ENCODE results near the gene STX11. TPM values are rescaled to one million over a fixed set of nuclear protein-coding genes. Genes with fewer than 3 reads are reported as not detected.

Gene STX11
- total RNA-seq: not detected in 2 replicates
- long read RNA-seq: 0 reads

GRCh38 chr6:144149894-144150709 is at the start of gene STX11:
STX11 (plus strand) TSS chr6:144150517; CDS start chr6:144186628, 36,111 bp downstream.
- no peak for TF ChIP-seq CTCF (conservative IDR thresholded peaks at IDR 0.05)
- no peak within 1 kb of the TSS for H3K27ac Mint-ChIP-seq (ENCODE audit: unreplicated experiment)
- H3K27me3 Mint-ChIP-seq (ENCODE audit: low read depth): peaks cover 89% of the 10 kb centered on the region
- peak; percentile 41 for DNase-seq (ENCODE audit: low read depth, low spot score)
- peaks cover 12% of the 10 kb centered on the region for H3K4me1 Mint-ChIP-seq
- H3K36me3 Mint-ChIP-seq (ENCODE audit: low read depth): no peaks in the 10 kb centered on the region
- no peaks in the 10 kb centered on the region for H3K9me3 Mint-ChIP-seq
- H3K4me3 Mint-ChIP-seq: peak within 1 kb of the TSS; percentile 89

- Mint-ChIP-seq H3K27ac (ENCODE audit: unreplicated experiment) (no peak overlapping the region), H3K27me3 (ENCODE audit: low read depth) (peaks cover 37% of the 10 kb centered on the region), H3K36me3 (ENCODE audit: low read depth) (no peaks in the 10 kb centered on the region), H3K4me1 (no peaks in the 10 kb centered on the region), H3K9me3 (no peaks in the 10 kb centered on the region), H3K4me3 (no peak overlapping the region)
- TF ChIP-seq CTCF (conservative IDR thresholded peaks at IDR 0.05): no peak
- DNase-seq (ENCODE audit: low read depth, low spot score): no peak
Measured at GRCh38 chr6:144103026-144103563, 47.2 kb upstream of the STX11 start.

- no peaks in the 10 kb centered on the region for H3K36me3 Mint-ChIP-seq (ENCODE audit: low read depth)
- TF ChIP-seq CTCF (conservative IDR thresholded peaks at IDR 0.05): no peak
- no peak overlapping the region for H3K4me3 Mint-ChIP-seq
- DNase-seq (ENCODE audit: low read depth, low spot score): no peak
- H3K27ac Mint-ChIP-seq (ENCODE audit: unreplicated experiment): no peak overlapping the region
- no peaks in the 10 kb centered on the region for H3K4me1 Mint-ChIP-seq
- peaks cover 26% of the 10 kb centered on the region for H3K27me3 Mint-ChIP-seq (ENCODE audit: low read depth)
- no peaks in the 10 kb centered on the region for H3K9me3 Mint-ChIP-seq
Measured at GRCh38 chr6:144104488-144104887, 45.8 kb upstream of the STX11 start.

GRCh38 chr6:144104898-144105487 is 45.3 kb upstream of the STX11 start:
- Mint-ChIP-seq H3K9me3 (no peaks in the 10 kb centered on the region), H3K27ac (ENCODE audit: unreplicated experiment) (no peak overlapping the region), H3K4me1 (no peaks in the 10 kb centered on the region), H3K36me3 (ENCODE audit: low read depth) (no peaks in the 10 kb centered on the region), H3K27me3 (ENCODE audit: low read depth) (peaks cover 21% of the 10 kb centered on the region), H3K4me3 (no peak overlapping the region)
- TF ChIP-seq CTCF (conservative IDR thresholded peaks at IDR 0.05): peak; percentile 81
- peak; percentile 26 for DNase-seq (ENCODE audit: low read depth, low spot score)

- Mint-ChIP-seq H3K4me3 (no peak overlapping the region), H3K4me1 (no peaks in the 10 kb centered on the region), H3K9me3 (no peaks in the 10 kb centered on the region), H3K36me3 (ENCODE audit: low read depth) (no peaks in the 10 kb centered on the region), H3K27ac (ENCODE audit: unreplicated experiment) (peak overlapping the region; percentile 27), H3K27me3 (ENCODE audit: low read depth) (peaks cover 9% of the 10 kb centered on the region)
- TF ChIP-seq CTCF (conservative IDR thresholded peaks at IDR 0.05): no peak
- no peak for DNase-seq (ENCODE audit: low read depth, low spot score)
Measured at GRCh38 chr6:144106206-144106605, 44.1 kb upstream of the STX11 start.

Data from neural crest cell (in vitro differentiated cells).